GM03348 (cell line): ENCODE measurements around the gene TMEM89.

ENCODE experiments used
- DNase-seq: peaks from one replicate; pipeline ENCODE4 v3.0.0; 2012; ENCODE audit warnings: low spot score

TMEM89 gene

DNA sequence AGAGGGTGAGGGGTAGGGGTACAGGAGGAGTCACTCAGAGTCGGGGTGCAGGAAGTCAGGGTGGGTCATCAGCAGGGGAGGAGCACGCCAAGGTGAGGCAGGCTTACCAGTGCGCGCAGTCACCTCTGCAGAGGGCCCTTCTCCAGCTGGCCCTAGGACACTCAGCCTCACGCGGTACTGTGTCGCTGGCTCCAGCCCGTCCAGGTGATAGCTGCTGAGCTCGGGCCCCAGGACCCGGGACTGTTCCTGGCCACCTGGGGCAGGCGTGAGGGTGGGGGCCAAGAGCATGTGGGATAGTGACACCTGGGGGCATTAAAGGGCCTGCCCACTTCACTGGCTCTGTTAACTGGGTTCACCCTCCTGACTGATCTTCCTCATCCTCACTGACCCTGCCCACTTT is 33.9 kb downstream of the TMEM89 start:
- DNase-seq, result no peak

GRCh38 chr3:48585411-48585810 is 36.2 kb downstream of the TMEM89 start:
- no peak for DNase-seq

DNA sequence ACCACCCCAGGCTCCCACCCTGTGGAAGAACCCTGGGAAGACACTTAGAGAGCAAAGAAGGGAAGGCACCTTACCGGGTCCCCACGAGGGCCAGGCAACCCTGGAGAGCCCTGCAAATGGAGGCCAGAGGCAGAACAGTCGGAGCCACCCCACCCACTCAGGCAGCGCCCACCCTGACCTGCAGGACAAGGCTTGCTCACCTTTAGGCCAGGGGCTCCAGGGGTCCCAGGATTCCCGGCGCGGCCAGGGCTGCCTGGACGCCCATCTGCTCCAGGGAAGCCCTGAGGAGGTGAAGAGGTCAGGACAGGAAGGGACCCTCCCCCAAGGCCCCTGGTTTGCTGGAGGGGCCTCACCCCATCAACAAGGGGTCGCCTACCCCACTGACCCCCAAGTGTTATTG is 36.7 kb downstream of the TMEM89 start:
- DNase-seq, result no peak

GRCh38 chr3:48581621-48582481 is 39.7 kb downstream of the TMEM89 start:
- DNase-seq, result no peak

- no peak for DNase-seq
These were observed 44.9 kb downstream of the TMEM89 start for GRCh38 chr3:48576647-48577046.

- no peak for DNase-seq
These were observed 46.2 kb downstream of the TMEM89 start for GRCh38 chr3:48575366-48575765.

GRCh38 chr3:48573973-48574585 is 47.5 kb downstream of the TMEM89 start:
- DNase-seq, result no peak

DNA sequence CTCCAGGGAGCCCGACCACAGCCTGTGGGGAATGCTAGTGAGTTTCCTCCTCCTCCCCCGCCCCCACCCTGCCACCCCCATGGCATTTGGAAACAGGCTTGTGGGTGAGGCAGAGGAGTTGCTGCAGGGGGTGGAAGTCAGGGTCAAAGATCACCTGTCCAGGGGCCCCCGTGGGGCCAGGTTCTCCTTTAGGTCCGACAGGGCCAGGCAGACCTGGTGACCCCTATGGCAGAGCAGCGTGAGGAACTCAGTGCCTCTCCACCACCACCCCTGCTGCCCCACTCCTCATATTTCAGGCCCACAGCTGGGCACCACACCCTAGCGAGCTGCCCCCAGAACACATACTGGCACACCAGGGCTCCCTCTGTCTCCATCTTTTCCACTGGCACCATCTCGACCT is 49.1 kb downstream of the TMEM89 start:
- no peak for DNase-seq

DNA sequence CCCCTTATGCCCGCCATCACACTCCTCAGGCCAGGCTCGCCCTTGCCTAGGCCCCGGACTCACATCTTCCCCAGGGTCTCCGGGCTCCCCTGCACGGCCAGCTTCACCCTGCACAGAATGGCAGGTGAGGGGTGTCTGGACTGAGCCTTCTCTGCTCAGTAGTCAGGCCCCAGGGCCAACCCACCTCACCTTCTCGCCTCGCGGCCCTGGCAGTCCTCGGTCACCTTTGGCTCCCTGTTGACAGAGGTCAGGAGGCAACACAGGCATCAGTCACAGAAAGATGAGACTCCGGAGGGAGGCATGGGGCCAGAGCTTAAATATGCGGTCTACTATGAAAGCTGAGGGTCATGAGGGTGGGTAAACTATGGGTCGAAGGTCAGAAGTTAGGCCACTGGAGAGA is 49.6 kb downstream of the TMEM89 start:
- no peak for DNase-seq
